Measurements from ENCODE around the gene PDAP1. TPM values are rescaled to one million over a fixed set of nuclear protein-coding genes. Genes with fewer than 3 reads are reported as not detected.

The PDAP1 gene
- total RNA-seq, 1 experiment from 2014 or later: 150 TPM

GRCh38 chr7:99449326-99449725, 40.9 kb upstream of the PDAP1 start:
- TF ChIP-seq CTCF (conservative IDR thresholded peaks at IDR 0.05): no peak
- no CpG with 5 or more reads among the region's 5 CpGs for WGBS (ENCODE audit: extremely low coverage, insufficient read length, low lambda C conversion rate)
- Histone ChIP-seq H3K9me3 (ENCODE audit: control insufficient read depth, low read depth, low read length) (no peaks in the 10 kb centered on the region), H3K27me3 (ENCODE audit: insufficient read depth, low read length) (no peaks in the 10 kb centered on the region), H3K23me2 (ENCODE audit: insufficient read length, low read depth, low read length, poor library complexity, severe bottlenecking) (no peaks in the 10 kb centered on the region), H3K27ac (ENCODE audit: insufficient read length, low read depth, low read length) (no peak overlapping the region), H3K14ac (ENCODE audit: insufficient read depth, low read length) (no peak overlapping the region), H3K79me1 (ENCODE audit: insufficient read depth, low read depth, low read length, poor library complexity, severe bottlenecking) (no peaks in the 10 kb centered on the region), H4K20me1 (ENCODE audit: control insufficient read depth, insufficient read depth, insufficient read length) (no peaks in the 10 kb centered on the region), H3K18ac (ENCODE audit: insufficient read length, low read depth, low read length) (no peak overlapping the region), H3K4me2 (ENCODE audit: insufficient read depth, insufficient read length, low read length) (no peak overlapping the region), H2BK12ac (ENCODE audit: insufficient read length, low read depth, low read length) (no peak overlapping the region), H3K4ac (ENCODE audit: low read depth, low read length) (no peak overlapping the region), H3K9ac (ENCODE audit: extremely low read depth, insufficient read length, low read length) (no peak overlapping the region), H2BK120ac (ENCODE audit: low read depth, low read length, poor library complexity, severe bottlenecking) (no peak overlapping the region), H4K91ac (ENCODE audit: insufficient read length, low read depth, low read length) (no peak overlapping the region), H4K8ac (replicated peaks; ENCODE audit: insufficient read length, low read depth, low read length) (no peak overlapping the region), H4K5ac (ENCODE audit: insufficient read length, low read depth, low read length) (no peak overlapping the region), H2AK5ac (ENCODE audit: insufficient read length, low read length) (no peak overlapping the region), H2AFZ (ENCODE audit: low read length) (no peak overlapping the region), H3K23ac (ENCODE audit: insufficient read length, low read depth, low read length) (no peak overlapping the region), H2BK15ac (ENCODE audit: low read depth, low read length) (no peak overlapping the region), H3K79me2 (ENCODE audit: insufficient read depth, low read length) (no peaks in the 10 kb centered on the region), H3K56ac (ENCODE audit: insufficient read length, low read depth, low read length) (no peak overlapping the region), H3K4me1 (ENCODE audit: insufficient read depth, low read length) (no peaks in the 10 kb centered on the region), H2BK20ac (ENCODE audit: low read depth, low read length, poor library complexity, severe bottlenecking) (no peak overlapping the region), H2BK5ac (ENCODE audit: insufficient read length, low read length) (no peak overlapping the region), H3T11ph (ENCODE audit: low read length) (no peak overlapping the region)
- Mint-ChIP-seq H3K4me3 (no peak overlapping the region), H3K9me3 (no peaks in the 10 kb centered on the region), H3K4me1 (no peaks in the 10 kb centered on the region), H3K27me3 (ENCODE audit: low read depth) (no peaks in the 10 kb centered on the region; the same call in 1 of the 2 replicates), H3K27ac (peak overlapping the region in 2 of 3 experiments; percentile 72 to 79; a peak in 3 of 7 replicates), H3K36me3 (ENCODE audit: insufficient read depth in 1 of 3, low read depth in 3 of 3) (peaks cover 42 to 88% (median 85%) of the 10 kb centered on the region in 3 experiments; a peak in 6 of 7 replicates)
- DNase-seq: no peak

Data from H9 (cell line).